Right renal cortex interstitium (tissue), 3 donors: ENCODE data around the gene HOXD1. TPM values are rescaled to one million over a fixed set of nuclear protein-coding genes. Genes with fewer than 3 reads are reported as not detected.

Experiments used
- DNase-seq, 3 donors: peaks; one replicate each; pipeline ENCODE4 v3.0.0-alpha.2; 2013; ENCODE audit warnings: low read depth in 3 of 3, low spot score in 2 of 3
- polyA plus RNA-seq, 3 donors: library from polyadenylated mRNA; unstranded; fragments of 120-200 nt; gene quantifications; one replicate each; pipeline ENCODE4 v1.2.1, GENCODE V29; 2013; ENCODE audit not compliant: insufficient read length in 3 of 3

HOXD1 gene
- polyA plus RNA-seq, 3 donors: 6.9 to 11.3 (median 9.8) TPM

DNA sequence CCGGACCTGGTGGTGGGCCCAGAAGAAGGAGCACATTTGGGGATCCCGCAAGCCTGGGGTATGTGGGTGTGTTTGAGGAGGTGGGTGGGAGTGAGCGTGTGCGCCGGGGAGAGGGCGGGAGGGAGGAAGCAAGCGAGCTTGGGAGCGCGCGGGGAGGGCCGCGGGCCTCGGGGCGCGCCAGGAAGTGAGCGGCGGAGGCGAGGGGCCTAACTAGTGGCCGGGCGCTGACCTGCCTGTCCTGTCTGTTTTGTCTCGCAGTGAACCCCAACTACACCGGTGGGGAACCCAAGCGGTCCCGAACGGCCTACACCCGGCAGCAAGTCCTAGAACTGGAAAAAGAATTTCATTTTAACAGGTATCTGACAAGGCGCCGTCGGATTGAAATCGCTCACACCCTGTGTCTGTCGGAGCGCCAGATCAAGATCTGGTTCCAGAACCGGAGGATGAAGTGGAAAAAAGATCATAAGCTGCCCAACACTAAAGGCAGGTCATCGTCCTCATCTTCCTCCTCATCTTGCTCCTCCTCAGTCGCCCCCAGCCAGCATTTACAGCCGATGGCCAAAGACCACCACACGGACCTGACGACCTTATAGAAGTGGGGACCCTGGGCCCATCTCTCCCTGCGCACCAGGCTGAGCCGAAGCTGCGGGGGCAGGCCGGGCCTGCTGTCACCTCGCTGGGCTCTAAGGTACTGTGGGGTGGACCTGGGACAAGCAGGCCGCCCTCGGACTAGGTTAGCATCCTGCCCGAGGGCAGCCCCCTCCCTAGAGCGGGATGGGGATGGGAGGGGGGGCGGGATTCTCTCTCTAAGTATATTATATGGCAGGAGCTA lies 35.9 kb upstream of the HOXD1 start:
- no peak for DNase-seq

DNA sequence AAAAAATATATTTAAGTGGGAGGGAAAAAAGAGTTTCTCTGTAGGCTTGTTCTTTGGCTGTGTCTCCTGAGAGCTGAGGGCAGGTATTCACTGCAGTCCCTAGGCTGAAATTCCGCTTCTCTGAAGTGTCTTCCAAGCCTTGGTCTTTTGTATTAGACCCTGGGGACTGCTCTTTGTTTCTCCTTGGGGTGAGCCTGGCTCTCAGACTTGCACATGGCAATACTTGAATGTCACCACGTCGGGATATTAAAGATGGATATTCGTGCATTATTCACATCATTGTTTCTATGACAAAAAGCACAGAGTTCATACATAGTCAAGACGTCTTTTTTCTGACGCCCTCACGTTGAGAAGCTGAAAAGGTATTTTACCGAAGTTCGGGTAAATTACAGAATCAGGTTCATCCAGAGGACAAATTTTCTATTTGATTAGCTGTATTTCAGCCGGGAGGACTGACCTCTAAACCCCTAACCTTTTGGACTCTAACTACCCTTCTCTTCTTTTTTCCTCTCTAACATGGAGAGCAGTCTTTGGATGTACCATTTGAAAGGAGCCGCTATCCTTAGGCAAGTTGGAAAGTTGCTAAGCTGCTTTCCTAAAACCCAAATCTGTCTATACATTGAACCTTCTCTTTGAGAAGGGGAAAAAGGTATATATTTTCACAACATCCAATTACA lies 33.8 kb upstream of the HOXD1 start:
- DNase-seq: no peak

DNA sequence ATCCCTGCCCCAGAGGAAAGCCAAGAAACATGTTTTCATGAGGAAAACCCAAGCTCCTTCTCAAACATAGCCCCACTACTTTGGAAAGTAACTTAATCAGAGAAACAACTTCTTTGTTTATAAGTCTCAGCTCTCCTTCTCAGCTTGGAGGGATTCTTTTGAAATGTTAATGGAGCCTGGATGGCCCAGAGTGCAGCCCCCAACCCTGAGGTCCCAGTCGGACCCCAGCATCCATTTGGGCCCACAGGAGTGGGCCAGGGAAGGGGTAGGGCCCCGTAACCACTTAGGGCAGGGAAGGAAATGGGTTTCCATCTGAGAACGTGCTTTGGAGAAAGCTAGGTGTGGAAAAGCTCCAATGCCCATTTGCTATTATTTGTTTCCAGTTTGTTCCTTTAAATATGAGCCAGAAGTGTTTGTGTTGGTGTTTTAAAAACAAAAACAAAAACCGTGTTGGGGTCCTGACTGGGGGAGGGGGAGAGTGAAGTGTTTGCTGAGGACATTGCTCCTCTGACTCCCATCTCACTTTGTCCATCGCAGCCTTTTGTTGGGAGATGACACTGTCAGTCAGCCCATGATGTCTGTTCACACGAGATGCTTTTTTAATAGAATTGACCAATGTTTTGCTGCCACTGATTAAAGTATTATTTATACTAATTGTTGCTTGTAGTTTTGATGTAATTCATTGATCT lies 33.0 kb upstream of the HOXD1 start:
- DNase-seq: no peak

DNA sequence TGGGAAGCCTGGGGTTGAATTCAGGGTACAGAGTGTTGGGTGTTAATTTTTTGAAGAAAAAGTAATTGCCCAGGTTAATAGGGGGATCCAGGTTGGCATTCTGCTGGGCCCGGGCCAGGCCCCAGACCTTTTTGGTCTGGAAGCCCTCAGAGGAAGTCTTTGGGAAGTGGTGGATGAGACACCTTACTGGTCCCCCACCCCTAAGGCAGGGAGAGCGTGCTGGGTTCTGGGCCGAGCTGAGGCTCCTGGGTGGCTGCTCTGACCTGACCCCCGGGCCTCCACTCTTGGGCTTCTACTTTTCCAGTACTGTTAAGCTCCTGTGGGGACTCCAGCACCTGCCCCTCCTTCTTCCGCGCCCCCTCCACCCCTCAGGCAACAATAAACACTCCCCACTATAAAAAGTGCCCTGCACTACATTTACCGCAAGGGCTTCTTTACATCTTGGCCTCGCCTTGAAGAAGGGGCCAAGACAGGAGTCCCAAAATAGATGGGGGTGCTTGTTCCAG lies 32.1 kb upstream of the HOXD1 start:
- DNase-seq: peak in 1 of 3 donors; percentile 38

DNA sequence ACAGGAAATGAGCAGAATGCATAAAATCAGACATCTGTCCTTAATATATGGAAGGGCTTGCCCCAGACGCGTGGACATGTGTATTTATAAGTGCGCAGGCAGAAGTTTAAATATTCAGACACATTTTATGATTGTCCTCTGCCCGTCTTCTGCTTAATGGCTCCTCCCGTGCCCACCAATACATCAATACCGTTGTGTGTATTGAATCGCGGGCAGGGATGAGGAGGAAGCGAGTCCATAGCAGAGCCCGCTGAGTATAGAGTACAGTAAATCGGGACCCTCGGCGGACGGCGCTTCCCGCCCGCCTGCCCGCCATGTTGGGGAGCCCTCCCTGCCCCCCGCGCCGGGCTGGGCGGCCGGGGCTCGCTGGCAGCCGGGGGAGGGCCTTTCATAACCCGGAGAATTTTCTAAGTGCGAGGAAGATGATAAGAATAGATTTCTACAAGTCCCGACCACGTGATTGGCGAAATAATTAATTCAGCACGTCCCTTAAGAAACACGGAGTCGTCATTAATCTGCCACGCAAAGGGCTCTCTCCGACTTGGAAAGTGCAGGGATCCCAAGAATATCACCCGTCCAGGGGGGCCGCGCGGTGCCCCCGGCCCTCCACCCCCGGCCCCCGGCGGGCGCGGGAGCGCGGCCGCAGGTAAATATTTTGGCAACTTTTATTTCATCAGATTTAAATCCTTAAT lies 31.5 kb upstream of the HOXD1 start, which contains the start of gene HOXD3:
HOXD3 (plus strand) TSS at position 501 of the 692 bp plus-strand sequence. CDS start 11,808 bp downstream, outside the sequence.
- DNase-seq: peak in 1 of 3 donors; percentile 40

DNA sequence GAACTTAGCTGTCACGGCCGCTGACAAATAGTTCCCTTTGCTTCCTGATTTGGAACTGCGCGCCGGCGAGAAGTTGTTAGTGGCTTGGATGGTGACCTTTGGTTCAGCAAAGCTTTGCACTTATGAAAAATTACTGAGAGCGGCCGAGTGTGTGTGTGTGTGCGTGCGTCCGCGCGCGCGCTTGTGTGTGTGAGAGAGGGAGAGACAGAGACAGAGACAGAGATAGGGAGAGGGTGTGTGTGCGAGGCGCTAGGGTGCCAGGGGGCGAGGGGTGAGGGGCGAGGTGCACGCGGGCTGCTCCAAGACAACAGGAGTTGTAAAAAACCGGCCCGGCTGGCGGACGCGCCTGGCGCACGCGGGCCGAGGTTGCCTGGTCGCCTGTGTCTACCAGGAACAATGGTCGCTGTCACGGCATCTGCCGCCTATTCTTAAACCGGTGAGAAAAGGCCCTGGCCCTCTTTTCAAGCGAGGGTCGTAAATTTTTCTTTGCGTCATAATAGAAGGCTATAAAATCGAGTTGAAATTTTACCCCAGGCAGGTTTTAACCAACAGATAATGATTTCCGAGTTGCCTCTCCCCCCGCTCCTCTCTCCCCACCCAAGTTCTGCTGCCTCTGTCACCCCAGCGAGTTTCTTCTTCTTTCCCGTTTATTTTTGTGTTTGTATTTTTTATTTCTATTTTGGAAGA lies 30.8 kb upstream of the HOXD1 start:
- DNase-seq: peak in 1 of 3 donors; percentile 57

DNA sequence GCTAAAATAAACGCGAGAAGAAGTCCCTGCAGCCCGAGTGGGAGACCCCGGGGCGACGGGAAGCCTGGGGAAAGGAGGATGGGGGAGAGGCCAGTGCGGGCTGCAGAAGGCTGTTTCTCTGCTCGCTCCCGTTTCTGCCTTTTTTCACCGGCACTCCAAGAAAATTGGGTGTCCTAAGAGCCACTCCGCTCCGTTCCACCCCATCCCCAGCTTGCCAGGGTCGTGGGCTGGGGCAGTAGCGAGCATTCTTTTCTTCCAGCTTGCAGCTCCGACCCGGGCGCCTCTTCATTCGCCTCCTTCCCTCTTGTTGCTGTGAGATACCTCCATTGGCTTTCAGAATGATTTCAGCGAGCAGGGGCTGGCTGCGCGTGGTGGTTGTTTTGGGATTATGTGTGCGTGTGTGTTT lies 30.3 kb upstream of the HOXD1 start:
- DNase-seq: peak in 1 of 3 donors; percentile 54

DNA sequence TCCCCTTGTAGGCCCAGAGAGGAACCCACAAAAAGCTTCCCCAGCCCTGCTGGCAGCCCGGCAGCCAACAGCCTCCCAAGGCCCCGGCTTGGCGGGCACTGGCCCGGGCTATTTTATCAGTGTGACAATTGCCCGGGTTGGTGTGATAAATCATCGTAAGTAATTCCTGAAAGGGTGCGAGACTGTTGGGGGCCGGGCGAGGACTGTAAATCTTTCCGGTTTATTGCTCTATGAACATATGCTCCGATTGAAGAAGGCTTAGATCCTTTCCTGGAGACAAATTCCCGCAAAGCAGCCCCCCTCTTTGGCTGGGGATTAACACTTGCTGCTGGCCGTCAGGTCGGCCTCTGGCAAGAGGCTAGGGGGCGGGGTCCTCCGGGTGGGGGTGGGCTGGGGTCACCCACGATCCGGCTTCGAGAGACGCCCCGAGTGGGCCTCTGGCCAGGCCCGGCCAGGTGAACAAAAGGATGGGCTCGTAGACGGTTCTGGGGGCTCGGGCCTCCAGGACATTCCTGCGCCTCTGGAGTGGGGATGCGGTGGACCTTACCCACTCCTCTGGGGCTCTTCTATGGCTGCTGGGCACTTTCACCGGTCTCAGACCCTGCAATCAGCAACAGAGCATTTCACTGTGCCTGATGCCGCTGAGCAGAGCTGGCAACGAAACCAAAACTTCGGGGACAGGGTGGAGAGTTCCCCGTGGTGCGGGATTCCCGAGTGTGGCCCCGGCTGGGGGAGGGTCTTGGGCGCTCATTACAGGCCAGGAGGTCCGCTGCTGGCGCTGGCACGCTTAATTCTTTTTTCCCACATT lies 29.4 kb upstream of the HOXD1 start:
- DNase-seq: peak in 1 of 3 donors; percentile 68

DNA sequence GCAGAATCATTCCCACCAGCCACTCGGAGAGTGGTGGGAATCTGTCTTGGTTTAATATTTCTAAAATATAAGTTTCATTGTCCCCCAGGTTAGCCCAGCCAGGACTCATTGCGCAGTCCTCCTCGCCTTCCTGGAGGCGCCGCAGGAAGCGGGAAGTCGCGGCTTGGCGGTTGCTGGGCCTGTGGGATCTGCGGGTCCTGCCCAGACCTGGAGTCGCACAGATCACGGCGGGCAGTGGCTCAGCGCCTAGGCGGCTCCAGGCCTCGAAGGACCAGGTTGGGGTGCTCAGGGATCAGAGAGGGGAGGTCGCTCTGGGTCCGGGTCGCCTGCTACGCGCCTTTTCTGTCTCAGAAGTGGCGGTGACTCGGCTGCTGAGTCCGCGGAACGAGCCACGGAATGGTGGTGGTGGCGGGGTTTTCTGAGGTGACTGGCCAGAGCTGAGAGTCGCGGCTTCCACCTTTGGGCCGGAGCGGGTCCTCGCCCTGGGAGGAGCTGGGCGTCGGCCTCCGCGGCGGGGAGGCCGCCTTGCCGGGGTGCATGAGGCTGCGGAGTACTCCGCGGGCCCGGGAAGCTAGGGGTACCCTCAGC lies 28.7 kb upstream of the HOXD1 start:
- no peak for DNase-seq

DNA sequence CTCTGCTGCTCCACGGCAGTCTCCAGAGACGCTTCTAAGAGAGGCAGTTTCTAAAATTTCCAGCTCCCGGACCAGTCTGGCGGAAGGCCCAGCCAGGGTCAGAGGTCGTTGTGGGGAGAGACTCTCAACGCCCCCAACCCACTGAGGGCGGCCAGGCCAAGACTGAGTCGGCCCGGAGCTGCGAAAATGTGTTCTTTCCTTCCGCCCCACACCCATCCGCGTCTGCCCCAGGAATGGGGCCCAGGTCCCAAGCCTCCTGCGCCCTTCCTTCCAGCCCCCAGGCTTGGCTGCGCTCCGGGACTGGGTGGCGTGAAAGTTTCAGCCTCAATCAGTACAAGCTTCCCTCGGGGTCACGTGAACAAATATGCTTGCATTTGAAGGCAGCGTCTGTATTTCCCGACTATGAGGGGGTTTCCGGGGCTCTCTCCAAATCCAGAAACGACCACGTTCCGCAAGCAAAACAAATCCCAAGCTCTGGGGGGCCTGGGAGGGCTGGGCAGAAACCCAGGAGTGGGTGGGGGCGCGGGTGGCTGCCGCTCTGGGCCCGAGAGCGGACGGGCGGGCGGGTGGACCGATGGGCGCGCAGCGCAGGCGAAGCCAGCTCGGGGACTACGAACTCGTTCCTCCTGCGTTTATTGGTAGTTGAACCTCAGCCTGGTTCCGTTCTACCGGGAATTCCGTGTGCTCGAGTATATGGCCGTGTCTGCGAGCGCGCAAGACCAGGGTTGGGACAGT lies 28.1 kb upstream of the HOXD1 start:
- no peak for DNase-seq

DNA sequence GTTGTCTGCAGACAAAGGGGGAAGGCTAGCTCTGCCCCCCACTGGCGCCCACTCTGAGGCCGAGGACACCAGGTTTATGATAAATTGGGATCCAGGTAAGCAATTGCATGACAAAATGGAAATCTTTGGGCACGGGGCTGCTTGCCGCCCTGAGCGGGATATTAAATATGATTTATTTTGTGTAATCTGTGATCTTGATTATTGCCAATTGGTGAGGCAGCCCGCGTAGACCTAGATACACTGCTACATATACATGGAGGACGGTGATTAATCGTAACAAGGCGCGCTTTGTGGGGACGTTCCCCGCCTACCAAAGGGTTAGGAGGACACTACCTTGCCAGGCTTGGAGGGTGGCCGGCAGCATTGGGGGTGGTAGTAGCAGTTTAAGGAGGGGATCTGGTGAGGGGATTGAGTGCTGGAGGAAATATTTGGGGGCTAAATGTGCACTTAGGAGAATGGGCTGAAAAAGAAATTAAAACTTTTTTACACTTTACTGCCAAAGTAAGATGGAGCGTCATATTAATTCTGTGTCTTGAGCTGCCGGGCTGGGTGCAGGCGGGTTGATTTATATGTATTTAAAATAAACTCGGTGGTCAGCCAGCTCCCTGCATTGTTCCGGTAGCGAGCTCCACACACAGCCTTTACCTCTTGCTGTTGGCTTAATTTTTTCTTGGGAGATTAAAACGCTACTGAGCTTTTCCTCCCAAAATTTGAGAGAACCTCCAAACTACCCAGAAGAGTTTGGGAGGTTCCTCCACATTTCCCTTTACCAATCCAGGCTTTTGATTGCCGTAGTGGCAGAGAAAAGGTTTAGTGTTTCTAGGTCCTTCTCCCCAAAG lies 27.3 kb upstream of the HOXD1 start:
- no peak for DNase-seq

DNA sequence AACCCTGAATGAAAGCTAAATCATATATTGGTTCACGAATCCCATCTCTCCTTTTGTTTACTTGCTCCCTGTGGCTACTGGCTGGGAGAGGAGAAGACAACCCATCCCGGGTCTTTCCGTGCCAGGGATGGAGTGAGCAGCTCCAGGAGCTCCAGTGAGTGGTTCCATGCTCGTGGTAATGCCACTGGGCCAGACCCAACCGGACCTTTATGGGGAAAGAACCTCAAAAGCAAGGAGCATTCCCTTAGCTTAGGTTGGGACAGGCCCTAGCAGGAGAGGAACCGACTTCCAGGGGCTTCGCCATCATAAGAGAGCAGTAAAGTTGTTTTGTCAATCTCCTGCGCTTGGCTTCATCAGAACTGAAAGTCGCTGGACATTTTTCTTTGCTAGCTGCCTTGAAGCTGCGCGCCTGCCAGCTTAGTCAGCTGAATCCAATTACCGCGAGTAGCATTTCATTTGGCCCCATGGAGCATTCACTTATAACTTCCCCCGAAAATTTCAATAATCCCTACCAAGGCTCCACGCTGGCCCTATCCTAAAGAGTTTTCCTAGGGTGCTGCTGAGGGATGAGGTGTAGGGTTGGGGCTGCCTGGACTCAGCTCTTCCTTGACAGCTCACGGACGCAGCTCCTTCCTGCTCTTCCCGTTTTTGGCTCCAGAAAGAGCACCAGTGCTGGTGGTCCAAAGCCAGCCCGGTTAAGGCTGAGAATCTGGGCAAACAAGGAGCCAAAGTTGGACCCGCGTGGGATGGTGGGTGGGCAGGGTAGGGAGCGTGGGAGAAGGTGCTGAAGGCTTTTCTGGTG lies 26.4 kb upstream of the HOXD1 start:
- DNase-seq: no peak

DNA sequence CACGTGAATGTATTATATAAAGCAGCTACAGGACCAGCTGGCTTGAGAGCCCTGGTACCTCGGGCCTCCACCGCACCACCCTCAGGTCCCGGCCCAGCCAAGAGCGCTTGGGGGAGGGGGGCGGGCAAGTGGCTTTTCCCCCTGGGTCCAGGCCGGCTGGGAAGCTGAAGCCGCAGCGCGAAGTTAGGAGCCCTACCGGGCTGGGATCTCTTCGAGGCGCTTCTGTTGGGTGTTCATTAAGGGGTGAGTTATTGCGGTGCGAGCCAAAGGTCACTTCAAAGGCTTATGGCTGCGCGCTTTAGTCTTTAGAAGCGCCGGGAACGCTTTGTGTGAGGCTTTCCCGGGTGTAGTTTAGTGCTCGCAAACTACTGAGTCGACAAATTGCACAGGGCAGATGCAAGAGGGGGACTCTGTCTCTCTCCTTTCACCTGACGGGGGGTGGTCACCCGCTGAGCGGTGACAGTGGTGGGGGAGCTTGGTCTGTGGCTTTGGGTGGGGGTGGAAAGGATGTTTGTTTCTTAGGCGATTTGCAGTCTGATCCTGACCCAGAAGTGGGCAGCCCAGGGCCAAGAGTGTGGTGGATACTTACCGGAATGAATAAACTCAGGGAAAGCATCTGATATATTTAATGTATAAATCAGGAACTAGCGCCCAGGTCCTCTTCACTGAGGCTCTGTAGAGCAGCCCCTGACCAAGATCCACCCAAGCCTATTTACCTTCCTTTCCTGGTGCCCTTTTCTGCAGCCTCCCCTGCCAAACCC lies 25.4 kb upstream of the HOXD1 start:
- DNase-seq: no peak

DNA sequence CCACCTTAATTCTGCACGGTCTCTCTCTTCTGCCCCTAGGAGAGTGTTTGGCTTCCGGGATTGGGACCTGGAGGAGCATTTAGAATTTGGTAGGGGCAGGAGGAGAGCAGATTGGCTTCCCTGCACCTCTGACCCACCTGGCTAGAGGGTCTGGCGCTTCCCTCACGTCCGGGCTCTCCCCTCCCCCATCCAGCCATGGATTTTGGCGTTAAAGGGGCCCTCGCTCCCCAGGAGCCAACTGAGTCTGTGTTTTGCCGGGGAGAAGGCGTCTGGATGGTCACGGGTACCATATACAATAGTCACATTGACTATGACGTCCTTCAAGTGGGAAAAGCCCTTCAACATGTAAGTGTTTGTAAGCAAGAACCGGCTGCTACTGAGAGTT lies 24.8 kb upstream of the HOXD1 start:
- DNase-seq: no peak

DNA sequence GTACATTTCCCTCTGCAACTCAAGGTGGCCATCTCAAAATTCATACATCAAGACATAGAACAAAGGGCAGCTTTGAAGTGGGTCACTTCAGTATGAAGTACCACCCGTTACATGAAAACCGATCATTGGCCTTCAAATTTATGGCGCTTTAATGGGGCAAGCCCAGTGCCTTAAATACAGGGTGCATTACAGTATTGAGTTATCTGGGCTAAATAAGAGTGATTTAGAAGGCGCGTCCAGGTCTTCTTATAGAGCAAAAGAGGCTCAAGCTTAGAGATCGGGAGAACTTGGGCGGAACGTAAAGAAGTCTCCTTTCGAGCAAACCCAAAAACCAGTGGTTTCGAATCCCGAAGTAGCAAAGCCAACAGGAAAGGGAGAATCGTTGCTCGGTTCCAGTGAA lies 24.3 kb upstream of the HOXD1 start:
- DNase-seq: no peak
